CD8-positive, alpha-beta memory T cell (primary cell): Measurements from ENCODE around the gene SPACDR. TPM values are rescaled to one million over a fixed set of nuclear protein-coding genes. Genes with fewer than 3 reads are reported as not detected.
"Not testable (repeated sequence)": the region's sequence is repeated elsewhere in the genome, so short reads cannot be mapped to it uniquely, and the experiment has no call there.

Source experiments
- CTCF ChIA-PET: fragments of 350-600 bp; sonication (Branson Sonifier 250); formaldehyde crosslinking; loops from one replicate; lab custom pipeline; 2021; ENCODE audit warnings: antibody characterized with exemption; lab: Charles Lee
- POLR2A ChIA-PET: fragments of 350-600 bp; sonication (Branson Sonifier 250); formaldehyde crosslinking; loops from one replicate; lab custom pipeline; 2021; ENCODE audit warnings: antibody characterized with exemption; lab: Charles Lee
- DNase-seq, 5 donors: peaks; one replicate each; pipeline versions ENCODE4 v3.0.0 to v3.0.0-alpha.2; 2020 to 2022; ENCODE audit warnings: mixed read lengths in 1 of 5
- H3K27ac ChIP-seq: one replicate; pipeline ENCODE4 v1.7.0; 2013; ENCODE audit warnings: low read depth, mild to moderate bottlenecking, low read length, moderate library complexity
- H3K27me3 ChIP-seq: 2 replicates; pipeline ENCODE4 v1.7.0; 2013; ENCODE audit warnings: low read length, mild to moderate bottlenecking; ENCODE audit not compliant: insufficient read depth, poor library complexity, severe bottlenecking
- H3K36me3 ChIP-seq: 2 replicates; pipeline ENCODE4 v1.7.0; 2013; ENCODE audit warnings: mild to moderate bottlenecking, low read length, moderate library complexity; ENCODE audit not compliant: insufficient read depth
- H3K4me1 ChIP-seq: 2 replicates; pipeline ENCODE4 v1.7.0; 2013; ENCODE audit warnings: mild to moderate bottlenecking, low read length, moderate library complexity; ENCODE audit not compliant: insufficient read depth
- H3K4me3 ChIP-seq: 2 replicates; pipeline ENCODE4 v1.7.0; 2013; ENCODE audit warnings: mild to moderate bottlenecking, low read length
- H3K9me3 ChIP-seq: 2 replicates; pipeline ENCODE4 v1.7.0; 2013; ENCODE audit warnings: mild to moderate bottlenecking, low read length
- H3K27ac Mint-ChIP-seq, 8 donors: one replicate each; pipeline ENCODE4 v1.8.0; 2020 to 2021; ENCODE audit warnings: mixed read lengths in 8 of 8, mild to moderate bottlenecking in 6 of 8, inconsistent platforms in 3 of 8, moderate library complexity in 3 of 8
- H3K27me3 Mint-ChIP-seq, 2 donors: one replicate each; pipeline ENCODE4 v1.8.0; 2020 to 2021; ENCODE audit warnings: mixed read lengths in 2 of 2, mild to moderate bottlenecking in 1 of 2, moderate library complexity in 1 of 2
- H3K36me3 Mint-ChIP-seq, 3 donors: one replicate each; pipeline ENCODE4 v1.8.0; 2020 to 2021; ENCODE audit warnings: mixed read lengths in 3 of 3, inconsistent platforms in 1 of 3, mild to moderate bottlenecking in 1 of 3
- H3K4me1 Mint-ChIP-seq, 3 donors: one replicate each; pipeline ENCODE4 v1.8.0; 2020 to 2021; ENCODE audit warnings: mixed read lengths in 3 of 3, inconsistent platforms in 1 of 3, mild to moderate bottlenecking in 1 of 3
- H3K4me3 Mint-ChIP-seq, 7 donors: one replicate each; pipeline ENCODE4 v1.8.0; 2020 to 2021; ENCODE audit warnings: mixed read lengths in 7 of 7, mild to moderate bottlenecking in 6 of 7, moderate library complexity in 4 of 7, inconsistent platforms in 2 of 7
- H3K9me3 Mint-ChIP-seq, 5 donors: one replicate each; pipeline ENCODE4 v1.8.0; 2020 to 2022; ENCODE audit warnings: mixed read lengths in 5 of 5, mild to moderate bottlenecking in 3 of 5, moderate library complexity in 2 of 5, inconsistent platforms in 1 of 5
- polyA plus RNA-seq: library from polyadenylated mRNA; unstranded; fragments of 300-500 nt; fragmentation: Illumina TruSeq; gene quantifications from one replicate; pipeline ENCODE4 v1.2.3, GENCODE V29; 2021
- total RNA-seq, 2 experiments: library from RNA; stranded (reverse); gene quantifications; one replicate each; pipeline ENCODE4 v1.2.3, GENCODE V29; 2021

Gene SPACDR
- total and polyA plus RNA-seq, 3 experiments from 2014 or later = 0.56 to 1.7 (median 1.00) TPM

DNA sequence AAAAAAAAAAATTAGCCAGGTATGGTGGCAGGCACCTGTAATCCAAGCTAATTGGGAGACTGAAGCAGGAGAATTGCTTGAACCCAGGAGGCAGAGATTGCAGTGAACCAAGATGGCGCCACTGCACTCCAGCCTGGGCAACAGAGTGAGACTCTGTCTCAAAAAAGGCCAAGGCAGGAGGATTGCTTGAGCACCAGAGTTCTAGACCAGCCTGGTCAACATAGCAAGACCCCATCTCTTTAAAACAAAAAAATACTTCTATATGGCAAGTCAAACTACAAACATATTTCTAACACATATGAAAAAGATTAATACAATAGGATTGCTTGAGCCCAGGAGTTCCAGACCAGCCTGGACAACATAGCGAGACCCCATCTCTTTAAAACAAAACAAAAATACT is 36.7 kb upstream of the SPACDR start:
- POLR2A ChIA-PET = not testable (repeated sequence)

DNA sequence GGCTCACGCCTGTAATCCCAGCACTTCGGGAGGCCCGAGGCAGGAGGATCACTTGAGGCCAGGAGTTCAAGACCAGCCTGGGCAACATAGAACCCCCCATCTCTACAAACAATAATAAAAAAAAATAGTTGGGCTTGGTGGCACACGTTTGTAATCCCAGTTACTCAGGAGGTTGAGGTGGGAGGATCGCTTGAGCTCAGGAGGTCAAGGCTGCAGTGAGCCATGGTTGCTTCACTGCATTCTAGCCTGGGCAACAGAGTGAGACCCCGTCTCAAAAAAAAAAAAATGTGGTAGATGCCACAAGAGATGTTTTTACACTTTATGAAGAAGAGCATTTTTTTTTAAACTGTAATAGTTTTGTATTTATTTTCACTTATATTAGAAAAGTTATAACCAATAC is 32.4 kb upstream of the SPACDR start:
- Histone ChIP-seq H3K4me3 (no peak overlapping the region), H3K4me1 (no peaks in the 10 kb centered on the region), H3K9me3 (no peaks in the 10 kb centered on the region), H3K36me3 (no peaks in the 10 kb centered on the region), H3K27ac (no peak overlapping the region), H3K27me3 (no peaks in the 10 kb centered on the region)
- Mint-ChIP-seq H3K9me3 (no peaks in the 10 kb centered on the region), H3K4me1 (peaks cover 6 to 19% (median 9%) of the 10 kb centered on the region in 3 donors), H3K27ac (peak overlapping the region in 1 of 8 donors; percentile 2), H3K36me3 (no peaks in the 10 kb centered on the region), H3K27me3 (peaks cover 2 to 3% of the 10 kb centered on the region in 2 donors), H3K4me3 (no peak overlapping the region)
- DNase-seq = no peak
- ChIA-PET POLR2A (interaction anchor here (0.8 kb wide), 1 partner anchor 35 kb away, joined by 3 read pairs; no protein-coding TSS in a partner anchor), CTCF (interaction anchor here (1.4 kb wide), 2 partner anchors 14 to 23 kb away, joined by 3 to 5 read pairs; no protein-coding TSS in a partner anchor)

More for the DNA sequence above, 36.7 kb upstream of the SPACDR start:
- H3K36me3 ChIP-seq, H3K4me3 ChIP-seq, H3K27ac Mint-ChIP-seq, H3K27me3 Mint-ChIP-seq, DNase-seq, H3K9me3 Mint-ChIP-seq, H3K9me3 ChIP-seq, CTCF ChIA-PET, H3K4me1 ChIP-seq, H3K27me3 ChIP-seq, H3K27ac ChIP-seq, H3K4me3 Mint-ChIP-seq, H3K36me3 Mint-ChIP-seq, H3K4me1 Mint-ChIP-seq: not testable (repeated sequence)

DNA sequence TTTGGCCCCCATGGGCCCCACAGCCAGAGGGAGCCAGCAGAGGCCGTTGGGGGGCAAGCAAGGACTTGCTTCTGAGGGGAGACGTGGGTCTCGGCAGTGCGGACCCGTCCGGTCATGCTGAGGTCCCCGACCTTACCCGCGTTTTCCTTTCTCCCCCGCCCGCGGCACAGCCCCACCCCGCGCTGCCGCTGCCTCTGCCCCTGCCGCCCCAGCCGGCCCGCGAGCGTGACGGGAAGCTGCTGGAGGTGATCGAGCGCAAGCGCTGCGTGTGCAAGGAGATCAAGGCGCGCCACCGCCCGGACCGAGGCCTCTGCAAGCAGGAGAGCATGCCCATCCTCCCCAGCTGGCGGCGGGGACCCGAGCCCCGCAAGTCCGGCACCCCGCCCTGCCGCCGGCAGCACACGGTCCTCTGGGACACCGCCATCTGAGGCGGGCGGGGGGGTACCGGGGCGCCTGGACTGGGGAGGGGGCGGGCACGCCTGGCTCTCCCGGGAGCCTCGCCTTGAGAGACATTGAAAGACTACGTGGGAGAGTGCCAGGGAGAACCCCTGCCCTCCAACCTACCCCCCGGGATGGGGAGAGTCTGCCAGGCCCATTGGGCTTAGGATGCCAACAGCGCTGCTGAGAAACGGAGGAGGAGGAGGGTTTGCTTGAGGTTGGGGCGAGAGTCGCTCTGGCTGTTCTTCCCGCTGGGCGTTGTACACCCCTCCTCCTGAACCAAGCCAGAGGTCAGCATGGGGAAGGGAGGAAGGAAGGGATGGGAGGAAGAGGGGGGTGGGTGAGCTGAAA is 29.6 kb upstream of the SPACDR start:
- peak in 4 of 5 donors; percentile 18 to 64 (median 42) for DNase-seq
- ChIA-PET CTCF (interaction anchor here (1.0 to 4.0 kb wide), 10 partner anchors 11 to 212 kb away, joined by 3 to 20 read pairs (median 6); partner anchors contain the start of genes POP7 and TSC22D4), POLR2A (interaction anchor here (0.5 to 1.5 kb wide), 5 partner anchors 8 to 96 kb away, joined by 3 read pairs; partner anchors contain the start of gene TSC22D4)
- H3K4me3 ChIP-seq = peak overlapping the region; percentile 32
- Mint-ChIP-seq H3K36me3 (no peaks in the 10 kb centered on the region), H3K9me3 (no peaks in the 10 kb centered on the region), H3K27me3 (peaks cover 2 to 3% of the 10 kb centered on the region in 2 donors), H3K4me1 (peaks cover 6 to 22% (median 9%) of the 10 kb centered on the region in 3 donors), H3K27ac (peak overlapping the region in 1 of 8 donors; percentile 29), H3K4me3 (peak overlapping the region; percentile 9 to 77 (median 70))
- H3K27ac ChIP-seq = no peak overlapping the region
- H3K27me3 ChIP-seq = no peaks in the 10 kb centered on the region
- H3K9me3 ChIP-seq = no peaks in the 10 kb centered on the region
- no peaks in the 10 kb centered on the region for H3K36me3 ChIP-seq
- H3K4me1 ChIP-seq = no peaks in the 10 kb centered on the region

DNA sequence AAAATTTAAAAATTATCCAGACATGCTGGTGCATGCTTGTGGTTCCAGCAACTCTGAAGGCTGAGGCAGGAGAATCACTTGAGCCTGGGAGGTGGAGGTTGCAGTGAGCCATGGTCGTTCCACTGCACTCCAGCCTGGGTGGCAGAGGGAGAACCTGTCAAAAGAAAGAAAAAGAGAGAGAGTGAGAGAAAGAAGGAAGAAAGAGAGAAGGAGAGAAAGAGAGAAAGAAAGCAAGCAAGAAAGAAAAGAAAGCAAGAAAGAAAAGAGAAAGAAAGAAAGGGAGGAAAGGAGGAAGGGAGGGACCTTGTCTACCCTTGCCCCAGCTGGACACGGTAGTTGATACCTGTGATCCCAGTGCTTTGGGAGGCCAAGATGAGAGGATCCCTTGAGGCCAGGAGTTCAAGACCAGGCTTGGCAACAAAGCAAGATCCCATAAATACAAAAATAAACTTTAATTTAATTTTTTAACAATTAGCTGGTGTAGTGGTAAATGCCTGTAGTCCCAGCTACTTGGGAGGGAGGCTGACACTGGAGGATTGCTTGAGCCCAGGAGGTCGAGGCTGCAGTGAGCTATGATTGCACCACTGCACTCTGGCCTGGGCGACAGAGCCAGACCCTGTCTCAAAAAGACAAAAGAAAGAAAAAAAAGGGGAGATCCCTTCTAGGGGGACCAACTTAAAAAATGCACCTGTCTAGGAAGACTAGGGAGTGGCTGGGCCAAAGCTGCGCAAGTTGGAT is 28.8 kb upstream of the SPACDR start:
- H3K4me1 ChIP-seq = no peaks in the 10 kb centered on the region
- DNase-seq = no peak
- peak overlapping the region; percentile 9 to 82 (median 70) for H3K4me3 Mint-ChIP-seq
- peaks cover 2 to 3% of the 10 kb centered on the region in 2 donors for H3K27me3 Mint-ChIP-seq
- H3K4me1 Mint-ChIP-seq = peaks cover 6 to 22% (median 9%) of the 10 kb centered on the region in 3 donors
- ChIA-PET POLR2A (interaction anchor here (0.5 to 1.5 kb wide), 5 partner anchors 8 to 96 kb away, joined by 3 read pairs; partner anchors contain the start of gene TSC22D4), CTCF (interaction anchor here (1.0 to 4.0 kb wide), 12 partner anchors 11 to 213 kb away, joined by 3 to 20 read pairs (median 4); partner anchors contain the start of genes POP7 and TSC22D4)
- H3K9me3 ChIP-seq = no peaks in the 10 kb centered on the region
- no peaks in the 10 kb centered on the region for H3K27me3 ChIP-seq
- H3K27ac Mint-ChIP-seq = peak overlapping the region in 2 of 8 donors; percentile 10 to 14
- peak overlapping the region; percentile 32 for H3K4me3 ChIP-seq
- no peaks in the 10 kb centered on the region for H3K36me3 ChIP-seq
- no peaks in the 10 kb centered on the region for H3K9me3 Mint-ChIP-seq
- H3K27ac ChIP-seq = no peak overlapping the region
- no peaks in the 10 kb centered on the region for H3K36me3 Mint-ChIP-seq

DNA sequence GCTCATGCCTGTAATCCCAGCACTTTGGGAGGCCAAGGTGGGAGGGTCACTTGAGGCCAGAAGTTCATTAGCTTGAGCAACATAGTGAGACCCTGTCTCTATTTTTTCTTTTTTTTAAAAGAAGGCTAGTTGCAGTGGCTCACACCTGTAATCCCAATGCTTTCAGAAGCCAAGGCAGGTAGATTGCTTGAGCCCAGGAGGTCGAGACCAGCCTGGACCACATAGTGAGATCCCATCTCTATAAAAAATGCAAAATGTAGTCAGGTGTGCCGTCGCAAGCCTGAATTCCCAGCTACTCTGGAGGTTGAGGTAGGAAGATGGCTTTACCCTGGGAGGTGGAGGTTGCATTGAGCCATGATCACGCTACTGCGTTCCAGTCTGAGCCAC is 27.1 kb upstream of the SPACDR start:
- ChIA-PET CTCF (interaction anchor here (1.3 to 4.0 kb wide), 3 partner anchors 22 to 73 kb away, joined by 3 to 20 read pairs (median 3); no protein-coding TSS in a partner anchor), POLR2A (interaction anchor here (0.6 kb wide), 1 partner anchor 69 kb away, joined by 5 read pairs; no protein-coding TSS in a partner anchor)
- Histone ChIP-seq H3K27ac (no peak overlapping the region), H3K4me1 (no peaks in the 10 kb centered on the region), H3K9me3 (no peaks in the 10 kb centered on the region), H3K36me3 (no peaks in the 10 kb centered on the region), H3K27me3 (no peaks in the 10 kb centered on the region), H3K4me3 (no peak overlapping the region)
- Mint-ChIP-seq H3K4me1 (peaks cover 6 to 22% (median 9%) of the 10 kb centered on the region in 3 donors), H3K4me3 (no peak overlapping the region), H3K9me3 (no peaks in the 10 kb centered on the region), H3K36me3 (no peaks in the 10 kb centered on the region), H3K27me3 (peaks cover 2% of the 10 kb centered on the region in 2 donors), H3K27ac (no peak overlapping the region)
- DNase-seq = no peak

DNA sequence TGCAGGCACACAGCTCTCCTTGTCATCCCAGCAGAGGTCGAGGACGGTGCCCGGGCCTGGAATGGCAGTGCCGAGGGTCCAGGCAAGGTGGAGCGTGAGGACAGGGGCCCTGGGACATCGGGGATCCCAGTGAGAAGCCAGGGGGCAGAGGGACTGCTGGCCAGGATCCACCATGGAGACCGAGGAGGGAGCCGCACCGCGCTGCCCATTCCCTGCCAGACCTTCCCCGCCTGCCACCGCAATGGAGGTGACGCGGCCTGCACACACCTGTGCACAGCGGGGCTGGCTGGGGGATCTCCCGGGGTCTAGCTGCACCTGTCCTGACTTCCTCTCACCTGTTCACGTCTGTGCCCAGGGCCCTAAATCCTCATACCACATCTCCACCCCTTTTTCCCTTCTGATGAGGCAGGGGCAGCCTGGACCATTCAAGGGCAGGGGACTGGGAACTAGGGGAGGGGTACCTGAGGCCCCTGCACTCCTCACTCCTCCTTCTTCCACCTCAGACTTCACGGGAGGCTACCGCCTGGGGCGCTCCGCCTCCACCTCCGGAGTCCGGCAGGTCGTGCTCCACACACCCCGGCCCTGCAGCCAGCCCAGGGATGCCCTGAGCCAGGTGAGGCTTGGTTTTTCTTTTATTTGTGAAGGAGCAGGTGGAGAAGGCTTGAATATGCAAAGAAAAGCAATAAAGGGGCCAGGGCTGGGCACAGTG is 26.6 kb upstream of the SPACDR start:
- H3K27ac ChIP-seq = no peak overlapping the region
- H3K4me3 ChIP-seq = no peak overlapping the region
- Mint-ChIP-seq H3K9me3 (no peaks in the 10 kb centered on the region), H3K36me3 (no peaks in the 10 kb centered on the region), H3K4me3 (no peak overlapping the region), H3K27ac (no peak overlapping the region), H3K27me3 (peaks cover 0 to 2% of the 10 kb centered on the region in 2 donors), H3K4me1 (peaks cover 8 to 22% (median 9%) of the 10 kb centered on the region in 3 donors)
- no peaks in the 10 kb centered on the region for H3K27me3 ChIP-seq
- ChIA-PET POLR2A (interaction anchor here (0.6 kb wide), 1 partner anchor 69 kb away, joined by 5 read pairs; no protein-coding TSS in a partner anchor), CTCF (interaction anchor here (1.5 to 4.0 kb wide), 3 partner anchors 21 to 69 kb away, joined by 3 to 20 read pairs (median 9); no protein-coding TSS in a partner anchor)
- DNase-seq = no peak
- H3K9me3 ChIP-seq = no peaks in the 10 kb centered on the region
- H3K36me3 ChIP-seq = no peaks in the 10 kb centered on the region
- H3K4me1 ChIP-seq = no peaks in the 10 kb centered on the region

DNA sequence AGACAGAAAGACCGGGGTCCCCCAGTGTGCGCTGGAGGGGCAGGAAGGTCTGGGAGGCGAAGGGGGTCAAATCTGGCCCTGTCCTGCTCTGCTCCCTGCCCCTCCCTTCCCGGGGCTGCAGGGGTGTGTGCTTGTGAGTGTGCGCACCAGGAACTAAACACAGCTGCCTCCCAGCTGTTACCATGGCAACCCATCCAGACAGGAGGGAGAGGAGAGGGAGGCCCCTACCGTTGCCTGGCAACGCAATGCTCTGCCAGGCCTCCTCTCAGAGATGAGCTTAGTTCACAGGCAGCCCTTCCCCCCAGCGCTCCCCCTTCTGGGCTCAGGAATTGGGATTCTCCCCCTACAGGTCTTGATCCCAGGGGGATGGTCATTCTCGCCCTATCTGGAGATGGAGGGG is 25.8 kb upstream of the SPACDR start:
- Histone ChIP-seq H3K27ac (no peak overlapping the region), H3K9me3 (no peaks in the 10 kb centered on the region), H3K4me1 (no peaks in the 10 kb centered on the region), H3K36me3 (no peaks in the 10 kb centered on the region), H3K27me3 (no peaks in the 10 kb centered on the region), H3K4me3 (no peak overlapping the region)
- Mint-ChIP-seq H3K27me3 (peaks cover 0 to 2% of the 10 kb centered on the region in 2 donors), H3K9me3 (no peaks in the 10 kb centered on the region), H3K4me1 (peaks cover 9 to 23% (median 9%) of the 10 kb centered on the region in 3 donors), H3K4me3 (no peak overlapping the region), H3K27ac (peak overlapping the region in 1 of 8 donors; percentile 54), H3K36me3 (no peaks in the 10 kb centered on the region)
- CTCF ChIA-PET = interaction anchor here (1.5 to 1.8 kb wide), 2 partner anchors 63 to 70 kb away, joined by 3 to 9 read pairs; no protein-coding TSS in a partner anchor
- POLR2A ChIA-PET = no interaction called here
- DNase-seq = peak in 1 of 5 donors; percentile 70
